Activated CD4-positive, CD25-positive, alpha-beta regulatory T cell treated with anti-CD3 and anti-CD28 coated beads, Interleukin-2, amount 50 U/mL, for 72 hours (primary cell): Measurements from ENCODE around the gene N4BP3.
A peak's percentile ranks its signal among the peaks of the same experiment; 100 is the strongest.
"Not testable (repeated sequence)": the region's sequence is repeated elsewhere in the genome, so short reads cannot be mapped to it uniquely, and the experiment has no call there.

Experiments
- DNase-seq: peaks from one replicate; pipeline ENCODE4 v3.0.0; 2021

Gene N4BP3, protein sequence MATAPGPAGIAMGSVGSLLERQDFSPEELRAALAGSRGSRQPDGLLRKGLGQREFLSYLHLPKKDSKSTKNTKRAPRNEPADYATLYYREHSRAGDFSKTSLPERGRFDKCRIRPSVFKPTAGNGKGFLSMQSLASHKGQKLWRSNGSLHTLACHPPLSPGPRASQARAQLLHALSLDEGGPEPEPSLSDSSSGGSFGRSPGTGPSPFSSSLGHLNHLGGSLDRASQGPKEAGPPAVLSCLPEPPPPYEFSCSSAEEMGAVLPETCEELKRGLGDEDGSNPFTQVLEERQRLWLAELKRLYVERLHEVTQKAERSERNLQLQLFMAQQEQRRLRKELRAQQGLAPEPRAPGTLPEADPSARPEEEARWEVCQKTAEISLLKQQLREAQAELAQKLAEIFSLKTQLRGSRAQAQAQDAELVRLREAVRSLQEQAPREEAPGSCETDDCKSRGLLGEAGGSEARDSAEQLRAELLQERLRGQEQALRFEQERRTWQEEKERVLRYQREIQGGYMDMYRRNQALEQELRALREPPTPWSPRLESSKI

DNA sequence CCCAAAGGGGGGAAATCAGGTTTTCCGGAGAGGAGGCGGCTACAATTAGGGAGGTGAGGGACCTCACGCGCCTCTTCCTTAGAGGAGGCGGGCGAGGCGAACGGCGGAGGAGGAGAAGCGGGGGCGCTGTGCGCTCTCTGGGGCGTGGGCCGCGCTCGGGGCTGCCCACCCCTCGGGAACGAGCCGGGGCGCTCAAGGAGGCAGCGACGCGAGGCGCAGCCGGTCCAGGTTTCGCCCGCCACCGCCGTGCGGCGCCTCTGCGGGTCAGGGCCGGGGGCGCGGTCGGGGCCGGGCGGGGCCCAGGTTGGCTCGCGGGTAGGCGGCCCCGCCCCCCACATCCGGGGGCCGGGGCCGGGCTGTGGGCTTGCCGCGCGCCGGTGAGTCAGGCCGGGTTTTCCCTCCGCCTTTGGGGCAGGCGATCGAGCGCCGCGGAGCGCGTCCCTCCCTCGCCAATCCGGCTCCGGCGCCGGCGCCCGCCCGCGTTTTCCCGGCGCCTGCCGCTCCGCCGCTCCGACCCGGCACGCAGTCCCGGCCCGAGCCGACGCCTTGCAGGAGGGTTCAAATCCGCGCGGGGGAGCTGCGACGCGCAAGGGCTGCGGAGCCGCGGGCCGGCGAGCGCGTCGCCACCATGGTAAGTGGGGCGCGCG lies at the start of gene N4BP3:
Gene N4BP3 (plus strand): TSS at position 392 of the 647 bp plus-strand sequence. CDS start 6,052 bp downstream, outside the sequence.
- peak; percentile 87 for DNase-seq

DNA sequence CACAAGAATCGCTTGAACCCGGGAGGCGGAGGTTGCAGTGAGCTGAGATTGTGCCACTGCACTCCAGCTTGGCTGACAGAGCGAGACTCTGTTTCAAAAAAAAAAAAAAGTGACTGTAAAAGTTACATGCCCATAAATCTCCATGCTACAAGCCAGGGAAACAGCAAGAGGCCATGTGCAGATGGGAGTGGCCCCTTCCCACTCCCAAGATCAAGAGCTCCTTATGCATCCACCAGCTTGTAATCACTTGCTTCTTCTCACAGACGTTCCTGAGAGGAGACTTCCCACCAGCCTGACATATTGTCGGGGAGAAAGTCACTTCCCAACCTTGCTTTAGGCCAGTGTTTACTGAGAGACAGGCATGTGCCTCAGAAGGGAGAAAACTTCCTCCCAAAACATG lies 45.6 kb upstream of the N4BP3 start:
- no peak for DNase-seq

DNA sequence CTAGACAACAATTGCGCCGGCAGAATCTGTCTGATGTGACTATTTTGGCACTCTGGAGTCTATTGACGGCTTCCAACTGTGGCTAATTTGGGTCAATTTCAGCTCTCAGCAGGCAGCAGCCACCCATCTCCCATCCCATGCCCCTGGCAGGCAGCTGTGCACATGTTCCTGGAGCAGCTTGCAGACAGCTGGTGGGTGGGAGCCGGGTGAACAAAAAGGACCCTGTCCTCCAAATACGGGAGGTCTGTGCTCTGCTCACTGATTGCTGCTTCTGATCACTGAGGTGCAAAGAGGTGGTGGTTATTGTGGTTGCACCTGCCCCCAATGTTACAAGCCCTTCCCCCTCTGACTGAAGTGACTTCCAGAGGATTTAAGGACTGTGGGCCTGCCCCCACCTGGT lies 45.0 kb upstream of the N4BP3 start:
- no peak for DNase-seq

DNA sequence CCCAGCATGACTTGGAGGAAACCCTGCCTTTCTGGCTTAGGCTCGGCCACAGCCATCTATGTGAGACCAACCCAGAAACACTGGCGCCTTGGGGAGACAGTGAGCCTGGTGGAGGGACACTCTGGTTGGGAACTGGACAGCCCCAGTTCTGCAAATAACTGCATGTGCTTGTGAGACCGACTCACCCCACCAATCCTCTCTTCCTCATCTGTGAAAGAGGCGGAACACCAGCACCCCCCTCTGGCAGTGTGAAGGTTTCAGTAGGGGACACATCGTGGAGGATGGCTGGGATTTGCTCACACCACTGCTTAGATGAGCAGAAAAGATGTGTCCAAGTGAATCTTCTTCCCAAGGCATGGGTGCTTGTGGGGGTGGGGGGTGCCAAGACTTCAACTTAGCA lies 43.4 kb upstream of the N4BP3 start:
- DNase-seq = no peak

DNA sequence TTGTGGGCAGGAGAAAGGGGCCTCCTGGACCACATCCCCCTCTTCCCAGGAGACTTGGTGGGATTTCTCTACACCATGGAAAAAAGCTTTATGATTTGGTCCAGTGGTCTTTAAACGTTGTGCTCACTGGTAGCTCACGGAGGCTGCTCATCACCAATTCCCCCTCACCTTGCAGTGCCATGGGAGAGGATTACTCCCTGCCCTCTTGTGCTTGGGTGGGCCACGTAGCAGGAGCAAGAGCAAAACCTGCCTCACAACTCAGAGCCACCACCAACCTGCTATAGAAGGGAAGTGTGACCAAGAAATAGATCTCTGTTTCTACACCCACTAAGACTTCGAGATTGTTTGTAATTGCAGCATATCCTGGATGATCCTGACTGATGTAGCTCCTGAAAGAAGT lies 42.2 kb upstream of the N4BP3 start:
- DNase-seq = no peak

DNA sequence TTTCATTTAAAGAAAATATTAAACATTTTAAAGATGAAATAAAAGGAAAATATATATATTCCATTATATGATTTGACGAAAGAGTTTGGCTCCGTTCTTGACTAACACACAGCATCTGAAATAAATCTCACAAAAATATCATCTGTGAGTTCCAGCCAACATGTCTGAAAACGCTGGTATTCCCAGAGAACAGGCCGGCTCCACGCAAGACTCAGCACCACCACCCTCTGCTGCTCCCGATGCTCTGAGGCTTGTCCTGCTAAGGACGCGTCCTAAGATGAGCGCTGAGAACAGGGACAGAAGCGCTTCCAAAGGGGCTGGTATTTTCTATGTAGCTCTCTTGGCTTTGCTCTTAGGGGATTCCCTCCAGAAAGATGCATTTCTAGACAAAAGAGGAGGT lies 40.6 kb upstream of the N4BP3 start:
- no peak for DNase-seq

DNA sequence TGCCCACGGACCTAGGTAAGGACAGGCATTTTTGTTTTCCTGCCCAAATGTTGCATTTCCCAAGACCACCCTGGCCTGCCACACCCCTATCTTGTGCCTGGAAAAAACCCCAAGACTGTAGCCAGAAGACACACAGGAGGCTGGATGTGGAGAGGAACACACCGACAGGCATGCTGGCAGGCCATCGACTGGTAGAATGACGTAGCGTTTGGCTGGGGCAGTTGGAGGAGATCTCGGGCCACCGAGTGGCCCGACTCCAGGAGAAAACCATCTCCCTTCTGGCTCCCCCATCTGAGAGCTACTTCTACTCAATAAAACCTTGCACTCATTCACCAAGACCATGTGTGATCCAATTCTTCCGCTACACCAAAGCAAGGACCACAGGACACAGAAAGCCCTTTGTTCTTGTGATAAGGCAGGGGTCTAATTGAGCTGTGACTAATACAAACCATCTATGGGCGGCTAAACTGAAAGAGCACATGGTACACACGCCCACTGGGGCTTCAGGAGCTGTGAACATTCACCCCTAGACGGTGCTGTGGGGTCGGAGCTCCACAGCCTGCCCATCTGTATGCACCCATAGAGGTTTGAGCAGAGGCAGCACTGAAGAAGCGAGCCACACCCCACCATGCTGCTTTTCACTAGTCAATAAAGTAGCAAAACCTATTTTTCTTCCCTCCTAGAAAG lies 38.9 kb upstream of the N4BP3 start:
- DNase-seq = no peak

DNA sequence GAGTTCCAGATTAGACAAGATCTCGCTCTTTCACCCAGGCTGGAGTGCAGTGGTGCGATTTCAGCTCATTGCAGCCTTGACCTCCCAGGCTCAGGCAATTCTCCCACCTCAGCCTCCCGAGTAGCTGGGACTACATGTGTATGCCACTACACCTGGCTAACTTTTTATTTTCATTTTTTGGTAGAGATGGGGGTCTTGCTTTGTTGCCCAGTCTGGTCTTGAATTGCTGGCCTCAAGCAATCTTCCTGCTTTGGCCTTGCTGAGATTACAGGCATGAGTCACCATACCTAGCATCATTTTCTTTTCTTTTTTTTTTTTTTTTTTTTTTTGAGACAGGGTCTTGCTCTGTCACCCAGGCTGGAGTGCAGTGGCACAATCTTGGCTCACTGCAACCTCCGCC lies 36.4 kb upstream of the N4BP3 start:
- DNase-seq = not testable (repeated sequence)

DNA sequence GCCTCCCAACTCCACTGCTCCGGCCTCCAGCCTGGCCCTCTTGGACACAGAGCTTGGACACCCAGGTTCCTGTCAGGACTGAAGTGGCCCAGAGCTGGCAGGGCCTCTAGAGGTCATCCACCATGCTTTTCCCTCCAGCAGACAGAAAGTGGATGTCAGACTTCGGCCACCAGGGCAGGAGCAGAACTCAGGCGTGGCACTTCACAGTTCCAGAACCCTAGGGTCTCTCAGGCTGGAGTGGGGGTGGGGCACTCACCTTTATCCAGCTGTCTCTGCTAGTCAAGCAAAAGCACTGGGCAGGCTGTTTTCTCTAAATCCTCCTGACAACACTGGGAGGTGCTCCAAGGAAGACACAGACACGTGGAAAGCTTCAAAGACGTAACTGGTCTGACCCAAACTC lies 35.6 kb upstream of the N4BP3 start:
- DNase-seq = no peak

DNA sequence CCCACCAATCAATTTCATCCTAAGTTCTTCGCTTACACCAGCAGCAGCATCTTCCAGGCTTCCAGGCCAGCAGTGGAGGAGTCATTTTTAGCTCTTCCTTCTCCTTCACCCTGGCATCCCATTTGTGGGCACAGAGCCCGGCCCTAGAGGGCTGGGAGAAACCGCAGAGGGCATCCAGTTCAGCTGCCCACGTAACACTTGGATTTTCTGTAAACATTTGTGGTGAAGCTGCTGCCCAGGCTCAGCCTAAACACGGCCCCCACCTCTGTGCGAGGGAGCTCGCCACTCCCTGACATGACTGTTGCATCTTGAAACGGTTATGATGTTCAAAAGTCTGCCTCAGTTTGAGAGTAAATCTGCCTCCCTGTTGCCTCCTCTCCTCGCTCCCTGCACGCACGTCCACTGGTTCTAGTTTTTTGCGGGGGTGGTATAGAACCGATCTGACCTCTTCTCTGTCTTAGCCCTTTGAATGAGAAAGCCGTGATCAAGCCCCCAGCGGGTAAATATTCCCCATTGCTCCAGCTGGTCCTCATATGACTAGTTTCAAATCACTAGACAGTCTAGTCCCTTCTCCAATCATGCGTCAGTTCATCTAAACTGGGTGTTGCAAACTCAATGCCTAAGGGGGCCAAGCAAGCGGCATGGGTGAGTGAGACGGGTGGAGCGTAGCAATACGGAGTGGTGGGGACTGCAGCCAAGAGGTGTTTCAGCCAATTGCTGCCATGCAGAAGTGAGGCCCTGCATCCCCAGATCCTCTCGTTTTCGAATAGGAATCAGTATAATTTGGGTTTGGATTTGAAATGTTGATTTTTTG lies 34.9 kb upstream of the N4BP3 start:
- DNase-seq = no peak

DNA sequence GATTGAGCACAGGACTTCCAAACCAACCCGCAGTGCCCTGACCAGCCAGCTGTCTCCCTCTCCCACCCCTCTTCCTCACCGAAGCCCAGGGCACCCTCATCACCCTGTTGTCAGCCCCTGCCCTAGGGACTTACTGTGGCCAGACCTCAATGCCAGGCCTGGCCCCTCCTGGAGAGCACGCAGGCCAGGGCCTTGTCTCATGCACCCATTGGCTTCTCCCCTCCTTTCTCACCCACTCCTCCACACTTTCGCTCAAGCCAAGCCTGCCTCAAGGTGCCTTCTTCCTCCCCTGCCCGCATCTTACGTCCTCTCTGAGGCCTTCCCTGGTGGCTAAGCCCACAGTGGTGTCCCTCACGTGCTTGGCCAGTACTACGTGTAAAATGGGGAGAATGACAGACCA lies 33.3 kb upstream of the N4BP3 start:
- no peak for DNase-seq

DNA sequence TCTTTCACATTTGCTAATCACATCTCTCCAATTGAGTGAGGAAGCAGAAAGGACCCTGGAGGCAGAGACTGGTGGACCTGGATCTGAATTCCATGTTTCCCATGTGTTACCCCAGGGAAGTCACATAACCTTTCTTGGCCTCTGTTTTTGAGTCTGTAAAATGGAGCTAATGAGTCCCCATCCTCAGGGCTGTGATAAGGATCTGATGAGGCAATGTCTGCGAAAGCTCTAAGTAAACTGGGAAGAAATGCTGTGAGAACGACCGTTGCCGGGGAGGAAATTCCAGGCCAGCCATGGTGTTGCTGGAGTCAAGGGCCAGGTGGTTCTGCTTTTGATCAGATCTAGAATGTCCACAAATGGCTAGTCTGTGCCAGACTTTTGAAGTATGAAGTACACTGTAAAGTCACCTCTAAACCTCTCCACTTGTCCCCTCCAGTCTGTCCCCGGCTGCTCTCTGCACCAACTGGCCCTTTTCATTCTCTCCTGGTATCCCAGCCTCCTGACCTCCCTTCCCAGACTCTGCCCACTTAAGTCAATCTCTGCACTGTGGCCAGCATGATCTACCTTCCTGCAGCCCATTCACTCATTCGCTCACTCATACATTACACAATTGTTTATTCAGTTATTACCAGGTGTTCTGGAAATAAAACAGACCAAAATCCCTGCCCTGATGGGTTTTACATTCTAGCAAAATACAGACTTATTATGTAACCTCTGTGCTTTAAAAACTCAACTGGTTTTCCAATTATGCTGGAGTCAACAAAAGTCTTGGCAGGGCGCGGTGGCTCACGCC lies 32.5 kb upstream of the N4BP3 start:
- DNase-seq = no peak

DNA sequence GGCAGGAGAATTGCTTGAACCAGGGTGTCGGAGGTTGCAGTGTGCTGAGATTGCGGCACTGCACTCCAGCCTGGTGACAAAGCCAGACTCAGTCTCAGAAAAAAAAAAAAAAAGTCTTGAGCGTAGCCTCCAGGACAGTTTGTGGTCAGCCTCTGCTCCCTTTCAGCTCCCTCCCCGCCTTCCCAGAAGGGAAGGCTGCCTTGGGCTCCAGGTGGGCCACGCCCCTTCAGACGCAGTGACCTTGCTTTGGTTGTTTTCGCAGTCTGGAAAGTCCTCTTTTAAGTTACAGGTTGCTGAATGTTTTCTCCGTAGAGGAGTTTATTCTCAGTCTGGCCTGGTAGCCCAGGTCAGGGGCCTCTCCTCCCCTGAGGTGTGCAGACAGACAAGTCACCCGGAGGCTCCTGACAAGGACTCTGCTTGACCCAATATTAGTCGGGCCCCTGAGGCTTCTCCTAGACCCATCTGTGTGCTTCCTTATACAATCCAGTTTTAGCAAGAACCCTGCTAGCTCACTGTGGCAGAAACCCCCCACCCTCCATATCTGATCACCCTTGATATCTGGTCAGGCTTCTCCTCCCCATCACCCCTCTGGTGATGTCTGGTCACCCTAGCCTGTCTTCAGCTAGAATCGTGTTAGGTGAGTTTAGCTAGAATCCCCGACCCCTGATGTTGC lies 31.6 kb upstream of the N4BP3 start:
- DNase-seq = no peak

DNA sequence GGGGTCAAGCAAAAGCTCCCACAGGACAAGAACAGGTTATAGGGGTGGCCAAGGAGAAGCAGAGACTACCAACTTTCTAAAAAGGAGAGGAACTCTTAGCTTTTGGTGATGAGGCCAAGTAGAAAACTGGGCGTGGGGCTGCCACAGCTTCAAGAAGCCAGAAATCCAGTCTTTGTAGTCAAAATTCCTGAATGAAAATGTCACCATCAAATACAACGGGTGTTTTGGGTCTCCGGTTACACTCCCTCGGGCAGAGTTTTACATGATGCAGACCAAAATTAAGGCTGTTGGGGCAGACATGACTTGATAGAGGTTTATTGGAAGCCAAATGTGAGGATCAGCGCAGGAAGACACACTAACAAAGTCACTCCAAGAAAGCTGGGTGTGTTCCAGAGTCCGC lies 29.4 kb upstream of the N4BP3 start:
- DNase-seq = no peak

DNA sequence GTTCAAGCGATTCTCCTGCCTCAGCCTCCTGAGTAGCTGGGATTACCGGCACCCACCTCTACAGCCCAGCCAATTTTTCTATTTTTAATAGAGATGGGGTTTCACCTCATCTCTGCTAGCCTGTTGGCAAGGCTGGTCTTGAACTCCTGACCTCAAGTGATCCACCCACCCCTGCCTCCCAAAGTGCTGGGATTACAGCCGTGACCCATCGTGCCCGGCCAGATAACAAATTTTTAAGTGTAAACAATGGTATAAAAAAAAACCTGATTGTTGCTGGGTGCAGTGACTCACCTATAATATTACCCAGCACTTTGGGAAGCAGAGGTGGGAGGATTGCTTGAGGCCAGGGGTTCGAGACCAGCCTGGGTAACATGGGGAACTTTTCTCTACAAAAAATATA lies 28.0 kb upstream of the N4BP3 start:
- DNase-seq = no peak

DNA sequence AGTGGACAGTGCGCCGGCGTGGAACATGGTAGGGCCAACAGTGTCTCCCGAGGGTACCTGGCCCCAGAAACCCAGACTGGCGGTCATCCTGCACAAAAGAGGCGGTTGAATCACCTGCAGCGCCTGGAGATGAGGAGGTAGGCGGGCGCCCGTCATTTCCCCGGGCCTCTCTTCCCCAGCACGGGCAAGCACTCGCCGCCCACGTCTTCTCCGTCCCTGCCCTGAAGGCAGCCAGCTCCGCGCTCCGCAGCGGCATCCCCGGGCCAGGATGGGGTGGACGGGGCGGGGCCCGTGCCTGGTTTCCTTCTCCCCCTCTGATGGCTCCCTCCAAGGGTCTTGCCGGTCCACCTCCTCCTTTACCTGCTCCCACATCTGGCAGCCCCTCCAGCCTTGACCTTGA lies 27.1 kb upstream of the N4BP3 start:
- DNase-seq = no peak

DNA sequence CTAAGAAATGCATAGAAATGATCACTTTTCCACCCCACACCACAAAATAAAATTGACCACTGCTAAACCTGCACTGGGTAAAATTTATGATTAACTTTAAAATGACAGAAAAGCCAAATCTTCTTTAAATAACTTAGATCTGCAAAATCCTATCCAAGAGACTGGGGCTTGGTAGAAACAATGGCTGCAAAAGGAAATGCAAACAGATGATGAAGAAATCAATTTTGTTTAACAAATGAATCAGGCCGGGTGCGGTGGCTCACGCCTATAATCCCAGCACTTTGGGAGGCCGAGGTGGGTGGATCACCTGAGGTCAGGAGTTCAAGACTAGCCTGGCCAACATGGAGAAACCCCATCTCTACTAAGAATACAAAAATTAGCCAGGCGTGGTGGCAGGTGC lies 26.1 kb upstream of the N4BP3 start:
- not testable (repeated sequence) for DNase-seq

DNA sequence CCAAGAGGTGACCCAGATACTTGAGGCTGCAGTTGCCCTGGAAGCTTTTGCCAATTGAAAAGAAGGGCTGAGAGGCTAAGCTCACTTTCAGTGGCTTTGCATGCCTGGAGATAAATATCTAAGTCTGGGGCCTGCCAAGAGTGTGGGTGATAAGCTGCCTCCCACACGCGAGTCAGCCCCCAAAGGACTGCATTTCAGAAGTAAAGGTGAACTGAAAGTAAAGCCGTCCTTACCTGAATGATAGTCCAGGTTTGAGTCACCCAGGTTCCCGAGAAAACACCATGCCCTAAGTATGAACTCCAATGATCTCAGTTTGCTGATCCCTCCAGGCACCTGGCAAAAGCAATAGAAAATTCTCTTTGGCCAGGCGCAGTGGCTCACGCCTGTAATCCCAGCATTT lies 22.5 kb upstream of the N4BP3 start:
- DNase-seq = no peak

DNA sequence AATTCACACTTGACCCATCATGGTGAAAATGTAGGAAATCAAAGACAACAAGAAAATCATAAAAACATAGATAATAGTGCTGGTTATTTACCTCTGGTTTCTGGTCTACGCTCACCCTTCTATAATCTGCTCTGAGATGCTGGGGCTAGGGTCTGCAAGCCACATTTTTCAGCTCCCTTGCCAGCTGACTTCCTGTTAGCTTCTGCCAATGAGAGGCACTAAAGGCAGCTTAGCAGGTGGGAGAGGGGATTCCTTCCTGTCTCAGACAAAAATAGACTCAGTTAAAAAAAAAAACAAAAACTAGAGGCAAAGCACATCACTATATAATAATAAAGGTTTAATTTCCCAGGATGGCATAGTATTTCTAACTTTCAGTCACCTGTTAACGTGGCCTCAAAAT lies 20.2 kb upstream of the N4BP3 start:
- DNase-seq = no peak

DNA sequence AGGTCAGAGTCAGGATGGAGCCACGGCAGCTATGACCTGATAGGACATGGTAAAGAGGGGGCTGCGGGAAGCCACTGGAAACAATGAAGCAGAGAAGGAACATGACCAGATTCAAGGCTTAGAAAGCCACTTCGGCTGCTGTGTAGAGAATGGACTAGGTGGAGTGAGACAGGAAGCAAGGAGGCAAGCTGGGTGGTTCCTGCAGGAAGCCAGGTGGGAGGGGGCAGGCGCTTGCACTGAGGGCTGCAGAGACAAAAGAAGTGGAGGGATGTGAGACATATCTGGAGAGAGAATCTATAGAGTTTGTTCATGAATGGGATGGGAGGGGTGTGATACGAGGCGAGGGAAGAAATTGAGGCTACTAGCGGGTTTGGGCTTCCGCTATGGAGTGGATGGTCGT lies 19.0 kb upstream of the N4BP3 start:
- no peak for DNase-seq

DNA sequence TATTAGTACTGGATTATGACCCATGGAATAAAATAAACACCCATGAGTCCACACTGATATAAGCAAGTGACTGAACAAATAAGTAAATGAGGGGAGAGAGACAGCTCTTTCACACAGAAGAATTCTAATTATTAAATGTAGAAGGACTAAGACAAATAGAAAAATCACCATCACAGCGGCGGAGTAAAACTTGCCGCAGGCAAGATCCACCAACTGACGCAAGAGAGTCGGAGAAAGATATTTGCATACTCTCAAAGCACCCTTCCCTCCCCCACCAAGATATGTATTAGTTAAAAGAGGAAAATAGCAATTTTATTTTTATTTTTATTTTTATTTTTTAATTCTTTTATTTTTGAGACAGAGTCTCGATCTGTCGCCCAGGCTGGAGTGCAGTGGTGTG lies 14.6 kb upstream of the N4BP3 start:
- DNase-seq = no peak

DNA sequence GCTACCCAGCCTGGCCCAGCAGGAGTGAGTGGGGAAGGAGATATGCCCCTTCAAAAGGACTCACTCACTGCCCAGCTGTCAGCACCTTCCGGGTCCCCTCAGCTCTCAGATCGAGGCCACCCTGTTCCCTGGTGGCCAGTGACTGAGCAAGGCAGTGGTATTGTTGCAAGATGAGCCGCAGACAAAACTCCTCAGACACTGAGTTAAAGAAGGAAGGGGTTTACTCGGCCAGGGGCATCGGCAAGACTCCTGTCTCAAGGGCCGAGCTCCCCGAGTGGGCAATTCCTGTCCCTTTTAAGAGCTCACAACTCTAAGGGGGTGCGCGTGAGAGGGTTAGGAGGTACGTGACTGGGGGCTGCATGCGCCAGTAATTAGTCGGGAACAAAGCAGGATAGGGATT lies 9.7 kb upstream of the N4BP3 start:
- no peak for DNase-seq
